Vagina (tissue), 2 donors: ENCODE results near the gene USP20. TPM values are rescaled to one million over a fixed set of nuclear protein-coding genes. Genes with fewer than 3 reads are reported as not detected.

ENCODE experiments used
- DNase-seq, 2 donors: peaks; one replicate each; pipeline ENCODE4 v3.0.0-alpha.2; 2017; ENCODE audit errors: extremely low spot score in 2 of 2
- H3K27ac ChIP-seq: fragments of 200-600 bp; sonication (generic); one replicate; pipeline ENCODE4 v1.5.1; 2019
- H3K27me3 ChIP-seq: fragments of 200-600 bp; sonication (generic); one replicate; pipeline ENCODE4 v1.5.1; 2019
- H3K36me3 ChIP-seq, 2 donors: fragments of 200-600 bp; sonication (generic); one replicate each; pipeline ENCODE4 v1.5.1; 2017 to 2019
- H3K4me1 ChIP-seq: fragments of 200-600 bp; sonication (generic); one replicate; pipeline ENCODE4 v1.5.1; 2019
- H3K4me3 ChIP-seq, 2 donors: fragments of 200-600 bp; sonication (generic); 1 replicate in 1 of 2; 2 replicates in 1 of 2; pipeline ENCODE4 v1.5.1; 2016 to 2019
- H3K9me3 ChIP-seq: fragments of 200-600 bp; sonication (generic); one replicate; pipeline ENCODE4 v1.5.1; 2019
- CTCF ChIP-seq, 3 experiments: fragments of 450-650 bp in 2 of 3; fragments of 200-600 bp in 1 of 3; sonication (generic) in 1 of 3; IDR thresholded peaks; one replicate each; pipeline ENCODE4 v1.5.1; 2017 to 2019; ENCODE audit warnings: antibody characterized with exemption in 3 of 3, mild to moderate bottlenecking in 2 of 3, moderate library complexity in 2 of 3
- POLR2A ChIP-seq, 2 donors: fragments of 450-650 bp; IDR thresholded peaks; one replicate each; pipeline ENCODE4 v1.6.1; 2017; ENCODE audit warnings: antibody characterized with exemption in 2 of 2, mild to moderate bottlenecking in 2 of 2, moderate library complexity in 2 of 2
- POLR2AphosphoS5 ChIP-seq, 2 donors: sonication (generic); formaldehyde crosslinking; IDR thresholded peaks; one replicate each; pipeline ENCODE4 v1.9.0; 2017; ENCODE audit warnings: antibody characterized with exemption in 2 of 2, mild to moderate bottlenecking in 2 of 2, low read depth in 1 of 2; ENCODE audit not compliant: insufficient read depth in 1 of 2
- intact Hi-C: fragments of 100-400 bp; cut with DNase I; formaldehyde crosslinking; loops from one replicate; pipeline ENCODE4 v1.15.1; 2023
- total RNA-seq: library from RNA; depleted of rRNA; stranded (reverse); fragments of >200 nt; gene quantifications from one replicate; pipeline ENCODE4 v1.2.3, GENCODE V29; 2016

The USP20 gene
- total RNA-seq, 1 donor from 2014 or later: 29.5 TPM

- intact Hi-C loops: no loop called here
- TF ChIP-seq POLR2AphosphoS5 (IDR thresholded peaks at IDR 0.05; ENCODE audit: insufficient read depth in 1 of 2, low read depth in 1 of 2) (no peak), CTCF (IDR thresholded peaks at IDR 0.05) (no peak), POLR2A (IDR thresholded peaks at IDR 0.05) (no peak)
- H3K4me1 ChIP-seq: no peaks in the 10 kb centered on the region
- H3K4me3 ChIP-seq: no peak overlapping the region
- H3K27ac ChIP-seq: no peak overlapping the region
- H3K27me3 ChIP-seq: no peaks in the 10 kb centered on the region
- DNase-seq: no peak
- no peaks in the 10 kb centered on the region for H3K9me3 ChIP-seq
- peaks cover 0 to 29% of the 10 kb centered on the region in 2 donors for H3K36me3 ChIP-seq
These were observed 84.6 kb downstream of the USP20 start for GRCh38 chr9:129919841-129920240.

- Histone ChIP-seq H3K4me1 (no peaks in the 10 kb centered on the region), H3K9me3 (no peaks in the 10 kb centered on the region), H3K4me3 (no peak overlapping the region), H3K27ac (no peak overlapping the region), H3K36me3 (peaks cover 0 to 47% of the 10 kb centered on the region in 2 donors), H3K27me3 (no peaks in the 10 kb centered on the region)
- TF ChIP-seq CTCF (IDR thresholded peaks at IDR 0.05): no peak
- TF ChIP-seq POLR2A (IDR thresholded peaks at IDR 0.05): no peak
- no peak for TF ChIP-seq POLR2AphosphoS5 (IDR thresholded peaks at IDR 0.05; ENCODE audit: insufficient read depth in 1 of 2, low read depth in 1 of 2)
- intact Hi-C loops: no loop called here
- DNase-seq: no peak
These were observed 86.6 kb downstream of the USP20 start for GRCh38 chr9:129921905-129922304.

- no peaks in the 10 kb centered on the region for H3K9me3 ChIP-seq
- no peaks in the 10 kb centered on the region for H3K4me1 ChIP-seq
- H3K4me3 ChIP-seq: no peak overlapping the region
- no peak for DNase-seq
- peaks cover 0 to 63% of the 10 kb centered on the region in 2 donors for H3K36me3 ChIP-seq
- no peaks in the 10 kb centered on the region for H3K27me3 ChIP-seq
- TF ChIP-seq POLR2A (IDR thresholded peaks at IDR 0.05): no peak
- TF ChIP-seq POLR2AphosphoS5 (IDR thresholded peaks at IDR 0.05; ENCODE audit: insufficient read depth in 1 of 2, low read depth in 1 of 2): no peak
- no peak for TF ChIP-seq CTCF (IDR thresholded peaks at IDR 0.05)
- no peak overlapping the region for H3K27ac ChIP-seq
- intact Hi-C loops: no loop called here
These were observed 88.3 kb downstream of the USP20 start for GRCh38 chr9:129923589-129923988.

GRCh38 chr9:129929496-129930125 is 94.4 kb downstream of the USP20 start:
- Histone ChIP-seq H3K4me1 (peaks cover 45% of the 10 kb centered on the region), H3K27me3 (no peaks in the 10 kb centered on the region), H3K9me3 (no peaks in the 10 kb centered on the region), H3K36me3 (peaks cover 0 to 41% of the 10 kb centered on the region in 2 donors), H3K27ac (no peak overlapping the region), H3K4me3 (no peak overlapping the region)
- DNase-seq: no peak
- intact Hi-C loops: no loop called here
- TF ChIP-seq POLR2AphosphoS5 (IDR thresholded peaks at IDR 0.05; ENCODE audit: insufficient read depth in 1 of 2, low read depth in 1 of 2) (no peak), CTCF (IDR thresholded peaks at IDR 0.05) (no peak), POLR2A (IDR thresholded peaks at IDR 0.05) (no peak)

DNA sequence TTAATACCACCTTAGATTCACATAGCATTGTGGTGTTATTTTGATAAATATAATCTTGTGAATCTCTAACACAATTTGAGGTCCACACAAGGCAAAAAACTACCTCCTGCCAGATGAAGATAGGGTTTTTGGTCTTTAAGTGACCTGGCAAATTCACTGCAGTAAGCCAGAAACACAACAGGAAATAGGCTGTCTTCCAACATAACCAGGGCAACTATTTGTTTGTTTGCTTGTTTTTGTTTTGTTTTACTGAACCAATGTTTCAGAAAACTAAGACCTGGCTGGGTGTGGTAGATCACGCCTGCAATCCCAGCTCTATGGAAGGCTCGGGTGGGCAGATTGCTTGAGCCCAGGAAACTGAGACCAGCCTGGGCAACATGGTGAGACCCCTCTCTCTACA is 95.5 kb downstream of the USP20 start:
- peaks cover 55% of the 10 kb centered on the region for H3K4me1 ChIP-seq
- no peak for TF ChIP-seq POLR2A (IDR thresholded peaks at IDR 0.05)
- no peak for TF ChIP-seq CTCF (IDR thresholded peaks at IDR 0.05)
- no peak for TF ChIP-seq POLR2AphosphoS5 (IDR thresholded peaks at IDR 0.05; ENCODE audit: insufficient read depth in 1 of 2, low read depth in 1 of 2)

More for the DNA sequence above, 95.5 kb downstream of the USP20 start:
- H3K4me3 ChIP-seq: no peak overlapping the region
- no peak for DNase-seq
- intact Hi-C loops: no loop called here
- H3K27me3 ChIP-seq: no peaks in the 10 kb centered on the region
- peaks cover 0 to 34% of the 10 kb centered on the region in 2 donors for H3K36me3 ChIP-seq
- peak overlapping the region; percentile 16 for H3K27ac ChIP-seq
- no peaks in the 10 kb centered on the region for H3K9me3 ChIP-seq
